ENCODE results near the gene CCDC174.

GRCh38 chr3:14685179-14685578 lies 33.6 kb downstream of the CCDC174 start:
- TF ChIP-seq, protein P1, sequence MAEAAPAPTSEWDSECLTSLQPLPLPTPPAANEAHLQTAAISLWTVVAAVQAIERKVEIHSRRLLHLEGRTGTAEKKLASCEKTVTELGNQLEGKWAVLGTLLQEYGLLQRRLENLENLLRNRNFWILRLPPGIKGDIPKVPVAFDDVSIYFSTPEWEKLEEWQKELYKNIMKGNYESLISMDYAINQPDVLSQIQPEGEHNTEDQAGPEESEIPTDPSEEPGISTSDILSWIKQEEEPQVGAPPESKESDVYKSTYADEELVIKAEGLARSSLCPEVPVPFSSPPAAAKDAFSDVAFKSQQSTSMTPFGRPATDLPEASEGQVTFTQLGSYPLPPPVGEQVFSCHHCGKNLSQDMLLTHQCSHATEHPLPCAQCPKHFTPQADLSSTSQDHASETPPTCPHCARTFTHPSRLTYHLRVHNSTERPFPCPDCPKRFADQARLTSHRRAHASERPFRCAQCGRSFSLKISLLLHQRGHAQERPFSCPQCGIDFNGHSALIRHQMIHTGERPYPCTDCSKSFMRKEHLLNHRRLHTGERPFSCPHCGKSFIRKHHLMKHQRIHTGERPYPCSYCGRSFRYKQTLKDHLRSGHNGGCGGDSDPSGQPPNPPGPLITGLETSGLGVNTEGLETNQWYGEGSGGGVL (tag by site-specific recombination; IDR thresholded peaks at IDR 0.05): no peak
- TF ChIP-seq, protein P2, sequence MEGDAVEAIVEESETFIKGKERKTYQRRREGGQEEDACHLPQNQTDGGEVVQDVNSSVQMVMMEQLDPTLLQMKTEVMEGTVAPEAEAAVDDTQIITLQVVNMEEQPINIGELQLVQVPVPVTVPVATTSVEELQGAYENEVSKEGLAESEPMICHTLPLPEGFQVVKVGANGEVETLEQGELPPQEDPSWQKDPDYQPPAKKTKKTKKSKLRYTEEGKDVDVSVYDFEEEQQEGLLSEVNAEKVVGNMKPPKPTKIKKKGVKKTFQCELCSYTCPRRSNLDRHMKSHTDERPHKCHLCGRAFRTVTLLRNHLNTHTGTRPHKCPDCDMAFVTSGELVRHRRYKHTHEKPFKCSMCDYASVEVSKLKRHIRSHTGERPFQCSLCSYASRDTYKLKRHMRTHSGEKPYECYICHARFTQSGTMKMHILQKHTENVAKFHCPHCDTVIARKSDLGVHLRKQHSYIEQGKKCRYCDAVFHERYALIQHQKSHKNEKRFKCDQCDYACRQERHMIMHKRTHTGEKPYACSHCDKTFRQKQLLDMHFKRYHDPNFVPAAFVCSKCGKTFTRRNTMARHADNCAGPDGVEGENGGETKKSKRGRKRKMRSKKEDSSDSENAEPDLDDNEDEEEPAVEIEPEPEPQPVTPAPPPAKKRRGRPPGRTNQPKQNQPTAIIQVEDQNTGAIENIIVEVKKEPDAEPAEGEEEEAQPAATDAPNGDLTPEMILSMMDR (tag by site-specific recombination; IDR thresholded peaks at IDR 0.05): no peak
- TF ChIP-seq RBAK (tag by site-specific recombination; IDR thresholded peaks at IDR 0.05): no peak

Measured in HEK293 (cell line).